ENCODE data around the gene KCNK1. TPM values are rescaled to one million over a fixed set of nuclear protein-coding genes. Genes with fewer than 3 reads are reported as not detected.

The KCNK1 gene
- total RNA-seq, 1 donor from 2014 or later: 2.2 TPM

DNA sequence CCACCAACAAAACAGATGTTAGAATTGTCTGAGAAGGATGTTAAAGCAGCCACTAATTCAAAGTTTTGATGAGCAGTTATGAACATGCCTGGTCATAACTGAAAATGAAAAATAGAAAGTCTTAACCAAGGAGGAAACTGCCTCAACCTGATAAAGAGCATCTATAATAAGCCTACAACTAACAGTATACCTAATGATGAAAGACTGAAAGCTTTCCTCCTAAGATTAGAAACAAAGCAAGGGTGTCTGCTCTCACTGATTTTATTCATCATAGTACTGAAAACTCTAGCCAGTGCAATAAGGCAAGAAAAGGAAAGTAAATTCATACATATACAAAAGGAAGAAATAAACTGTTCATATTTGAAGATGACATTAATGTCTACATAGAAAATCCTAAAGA lies 82.0 kb downstream of the KCNK1 start:
- no peak for DNase-seq (ENCODE audit: low spot score)

DNA sequence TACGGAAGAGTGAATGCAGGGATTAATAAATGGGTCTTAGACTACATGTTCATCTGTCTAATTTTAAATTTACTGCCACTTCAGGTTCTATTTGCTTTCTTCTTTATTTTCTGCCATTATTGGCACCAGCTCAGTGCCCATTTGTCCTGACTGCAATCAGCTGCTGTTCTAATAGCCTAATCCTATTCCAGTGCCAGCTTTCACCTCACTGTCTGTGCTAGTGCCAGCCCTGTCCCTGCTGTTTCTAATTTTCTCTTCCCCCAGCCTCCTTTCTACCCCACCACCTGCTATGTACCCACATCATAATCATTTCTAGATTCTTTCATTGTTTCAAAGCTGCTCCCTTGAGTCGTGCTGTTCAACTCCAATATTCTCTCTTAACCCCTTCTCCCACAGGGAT lies 86.4 kb downstream of the KCNK1 start:
- no peak for DNase-seq (ENCODE audit: low spot score)

DNA sequence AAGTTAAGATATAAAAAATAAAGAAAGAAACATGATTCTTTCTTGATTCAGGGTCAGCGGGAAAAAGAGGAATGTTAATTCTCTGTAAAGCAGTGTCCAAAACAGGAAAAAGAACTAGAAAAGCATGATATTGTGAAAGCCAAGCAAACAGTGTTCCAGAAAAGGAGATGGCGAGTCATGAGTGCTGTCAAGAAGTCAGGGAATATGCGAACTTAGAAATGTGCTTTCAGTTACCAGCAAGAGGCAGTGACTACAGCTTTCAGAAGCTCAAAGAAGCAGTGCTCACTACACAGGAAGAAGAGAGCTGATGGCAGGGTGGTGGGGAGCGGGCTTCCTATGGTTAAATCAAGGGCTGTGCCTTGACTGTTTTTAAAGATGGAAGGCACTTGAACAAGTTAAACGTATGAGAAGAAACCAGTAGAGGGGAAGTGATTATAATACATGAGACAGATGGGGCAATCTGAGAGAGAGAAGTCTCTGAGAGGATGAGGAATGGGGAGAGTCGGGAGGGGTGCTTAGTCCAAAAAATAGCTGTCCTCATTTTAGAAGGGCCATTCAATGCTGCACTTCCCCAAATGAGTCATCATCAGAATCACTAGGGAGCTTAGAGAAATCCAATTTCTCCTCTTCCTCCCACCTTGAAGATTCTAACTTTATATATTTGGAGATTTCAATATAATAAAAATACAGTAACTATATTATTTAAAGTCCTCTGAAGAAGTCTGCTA lies 90.4 kb downstream of the KCNK1 start:
- no peak for DNase-seq (ENCODE audit: low spot score)

DNA sequence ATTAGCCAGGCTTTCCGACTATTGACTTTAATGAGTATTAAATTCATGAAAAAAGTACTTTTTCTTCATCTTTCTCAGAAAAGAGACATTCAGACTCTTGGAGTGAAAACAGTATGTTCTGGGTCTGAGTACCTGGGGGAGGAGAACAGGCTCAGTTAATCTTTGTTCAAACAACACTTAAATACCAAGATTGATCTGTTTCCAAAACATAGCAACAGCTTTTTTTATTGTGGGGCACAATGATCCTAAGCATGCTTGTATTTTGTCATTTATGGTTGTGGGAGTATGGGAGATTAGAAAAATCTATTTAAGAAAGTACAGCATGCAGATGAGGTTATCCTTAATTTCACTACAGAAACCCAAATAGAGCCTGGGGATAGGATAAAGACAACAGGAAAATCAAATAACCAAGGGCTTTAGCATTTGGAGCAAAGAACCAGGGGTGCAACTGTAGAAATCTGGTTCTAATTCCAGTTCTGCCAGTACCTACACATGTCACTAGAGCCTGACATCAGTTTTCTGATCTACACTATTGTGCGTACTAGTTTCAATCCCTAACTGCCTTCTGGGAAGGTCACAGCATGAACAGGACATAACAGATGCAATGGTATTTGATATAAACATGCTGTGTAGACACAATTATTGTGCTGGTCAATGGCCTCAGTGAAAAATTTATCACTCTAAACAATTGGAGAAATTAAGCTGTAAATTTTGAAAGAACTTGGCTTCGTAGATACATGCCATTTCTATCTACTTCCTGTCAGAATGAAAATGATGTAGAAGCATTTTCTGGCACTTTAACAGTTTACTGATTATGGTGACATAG lies 91.2 kb downstream of the KCNK1 start:
- no peak for DNase-seq (ENCODE audit: low spot score)

- no peak for DNase-seq (ENCODE audit: low spot score)
Measured at GRCh38 chr1:233707153-233707879, 93.4 kb downstream of the KCNK1 start.

DNA sequence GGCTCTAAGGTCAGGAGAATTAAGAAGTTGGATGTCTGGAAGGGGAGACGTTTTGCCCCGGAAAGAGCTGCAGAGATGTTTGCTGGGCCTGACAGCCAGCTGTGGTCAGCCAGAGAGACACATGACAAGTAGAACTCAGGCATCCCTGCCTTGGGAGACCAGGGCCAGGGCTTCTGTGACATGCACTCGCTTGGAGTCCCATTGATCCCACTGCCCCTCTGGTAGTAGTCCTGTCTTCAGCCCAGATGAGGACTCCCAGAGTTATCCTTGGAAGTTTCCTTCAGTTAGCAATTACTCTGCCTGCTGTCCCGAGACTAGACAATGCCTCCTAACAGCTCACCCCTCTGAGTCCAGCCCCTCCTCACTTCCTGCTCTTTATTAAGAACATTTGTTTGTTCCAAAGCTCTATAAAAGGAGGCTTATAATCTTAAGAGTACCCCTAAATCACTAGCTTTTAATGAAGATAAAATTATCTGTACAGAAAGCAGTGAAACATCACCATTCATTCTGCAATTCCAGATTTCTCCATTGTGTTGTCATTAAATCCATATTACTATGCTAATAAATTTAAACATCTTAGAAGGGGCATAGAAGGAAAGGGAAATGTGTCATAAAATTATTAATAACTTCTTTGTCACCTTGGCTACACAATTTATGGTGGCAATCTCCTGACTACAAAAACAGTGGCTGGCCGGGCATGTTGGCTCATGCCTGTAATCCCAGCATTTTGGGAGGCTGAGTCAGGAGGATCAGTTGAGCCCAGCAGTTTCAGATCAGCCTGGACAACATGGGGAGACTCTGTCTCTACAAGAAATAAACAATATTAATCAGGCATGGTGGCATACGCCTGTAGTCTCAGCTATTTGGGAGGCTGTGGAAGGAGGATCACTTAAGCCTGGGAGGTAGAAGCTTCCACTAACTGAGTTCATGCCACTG lies 94.2 kb downstream of the KCNK1 start:
- no peak for DNase-seq (ENCODE audit: low spot score)

- no peak for DNase-seq (ENCODE audit: low spot score)
Measured at GRCh38 chr1:233710031-233710430, 96.1 kb downstream of the KCNK1 start.

- DNase-seq (ENCODE audit: low spot score): no peak
Measured at GRCh38 chr1:233710507-233710906, 96.6 kb downstream of the KCNK1 start.

- no peak for DNase-seq (ENCODE audit: low spot score)
Measured at GRCh38 chr1:233714631-233715217, 100.8 kb downstream of the KCNK1 start.

DNA sequence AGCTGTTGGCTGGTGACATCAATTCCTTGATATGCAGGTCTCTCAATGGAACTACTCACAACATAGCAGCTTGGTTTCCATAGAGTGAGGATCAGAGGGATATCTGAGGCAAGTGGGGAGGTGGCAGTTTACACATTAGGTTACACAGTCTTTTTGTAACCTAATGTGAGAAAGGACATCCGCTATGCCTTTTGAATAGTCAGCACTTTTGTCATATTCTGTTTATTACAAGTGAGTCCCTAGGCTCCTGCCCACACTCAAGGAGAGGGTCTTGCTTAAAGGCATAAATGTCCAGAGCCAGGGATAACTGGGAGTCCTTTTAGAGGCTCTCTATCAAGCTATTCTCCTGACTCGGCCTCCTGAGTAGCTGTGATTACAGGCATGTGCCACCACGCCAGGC lies 104.2 kb downstream of the KCNK1 start:
- DNase-seq (ENCODE audit: low spot score): no peak

DNA sequence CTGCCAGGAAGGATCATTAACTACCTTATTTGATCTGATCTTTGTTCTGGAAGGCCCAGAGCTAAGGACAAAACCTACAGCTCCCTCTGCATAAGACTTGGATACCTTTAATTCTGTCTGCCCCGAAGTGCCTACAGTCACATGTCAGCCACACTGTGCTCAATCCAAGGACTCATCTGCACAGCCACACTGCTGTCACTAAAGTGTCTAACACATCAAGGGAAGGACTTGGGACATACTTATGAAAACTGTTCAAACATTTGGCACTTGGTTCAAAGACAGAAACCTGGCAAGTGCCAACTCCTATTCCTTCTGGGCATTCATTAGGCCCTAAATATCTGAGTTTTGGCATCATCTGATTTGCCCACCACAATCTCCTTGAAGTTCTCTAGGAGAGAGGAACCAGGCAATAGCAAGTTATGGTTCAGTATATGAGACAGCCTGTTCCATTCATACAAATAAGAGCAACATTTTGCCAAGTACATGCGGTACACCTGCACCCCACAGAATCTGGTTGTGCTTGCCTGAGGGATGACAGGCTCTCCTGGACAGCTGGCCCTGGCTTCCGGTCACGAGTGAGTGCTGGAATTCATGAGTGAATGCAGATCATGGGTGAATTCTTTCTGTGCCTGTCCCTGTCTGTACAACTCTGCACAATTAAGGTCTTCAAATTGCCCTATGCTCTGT lies 105.9 kb downstream of the KCNK1 start:
- no peak for DNase-seq (ENCODE audit: low spot score)

GRCh38 chr1:233721004-233721595 lies 107.2 kb downstream of the KCNK1 start:
- DNase-seq (ENCODE audit: low spot score): no peak

Small RNAs within 50 kb of the gene (microRNA-seq; reads per million reads assigned to microRNA genes)
- not detected for gene MIR4427 (ENCODE audit: borderline number of aligned reads)
